DND-41 (cell line): ENCODE results near the gene AP2S1.

Source experiments
- ATAC-seq: fragments of 200-7000 bp; cut with Tn5 transposase; 3 replicates; pipeline ENCODE4 v1.9.1; 2021; ENCODE audit warnings: low read depth; ENCODE audit not compliant: insufficient read depth
- DNase-seq: peaks from one replicate; pipeline ENCODE4 v3.0.0-alpha.2; 2020
- H2AFZ ChIP-seq: 2 replicates; pipeline ENCODE4 v1.6.0; 2012; ENCODE audit warnings: low read depth, low read length
- H3K27ac ChIP-seq: 2 replicates; pipeline ENCODE4 v1.5.1; 2012; ENCODE audit warnings: low read length, inconsistent platforms
- H3K27me3 ChIP-seq: fragments of 200-600 bp; sonication (generic); 2 replicates; pipeline ENCODE4 v1.6.0; 2012; ENCODE audit warnings: low read length, mild to moderate bottlenecking, inconsistent platforms; ENCODE audit not compliant: insufficient read depth, poor library complexity
- H3K36me3 ChIP-seq: 2 replicates; pipeline ENCODE4 v1.5.1; 2012; ENCODE audit warnings: low read length, inconsistent platforms; ENCODE audit not compliant: insufficient read depth
- H3K4me1 ChIP-seq: 2 replicates; pipeline ENCODE4 v1.5.1; 2012; ENCODE audit warnings: mild to moderate bottlenecking, low read length; ENCODE audit not compliant: insufficient read depth
- H3K4me2 ChIP-seq: 2 replicates; pipeline ENCODE4 v1.6.0; 2012; ENCODE audit warnings: mild to moderate bottlenecking, moderate library complexity, low read length, inconsistent platforms; ENCODE audit not compliant: insufficient read depth
- H3K4me3 ChIP-seq, 2 experiments: fragments of 200-600 bp in 1 of 2; shearing (Covaris generic) in 1 of 2; 2 replicates each; pipeline ENCODE4 v1.5.1; 2012 to 2016; ENCODE audit warnings: inconsistent platforms in 2 of 2, low read length in 2 of 2, mild to moderate bottlenecking in 2 of 2, low read depth in 1 of 2, moderate library complexity in 1 of 2
- H3K79me2 ChIP-seq: 2 replicates; pipeline ENCODE4 v1.6.0; 2012; ENCODE audit warnings: low read length, inconsistent platforms; ENCODE audit not compliant: insufficient read depth
- H3K9ac ChIP-seq: 2 replicates; pipeline ENCODE4 v1.6.0; 2012; ENCODE audit warnings: low read depth, mild to moderate bottlenecking, inconsistent platforms, low read length, moderate library complexity
- H3K9me3 ChIP-seq: 2 replicates; pipeline ENCODE4 v1.5.1; 2012; ENCODE audit warnings: low read length, moderate library complexity, mild to moderate bottlenecking, inconsistent platforms; ENCODE audit not compliant: insufficient read depth, severe bottlenecking
- H4K20me1 ChIP-seq: 2 replicates; pipeline ENCODE4 v1.6.0; 2012; ENCODE audit warnings: low read length; ENCODE audit not compliant: insufficient read depth
- EZH2 ChIP-seq: IDR thresholded peaks from 3 replicates; pipeline ENCODE4 v1.6.1; 2012; ENCODE audit warnings: borderline replicate concordance, low read depth, mild to moderate bottlenecking, moderate library complexity, low read length, inconsistent platforms; ENCODE audit not compliant: severe bottlenecking
- TF ChIP-seq, protein P1 (sequence below): IDR thresholded peaks from 2 replicates; pipeline ENCODE4 v1.5.1; 2012; ENCODE audit warnings: borderline replicate concordance, low read length, moderate library complexity, mild to moderate bottlenecking; ENCODE audit not compliant: poor library complexity, severe bottlenecking; ENCODE audit errors: extremely low read depth

The AP2S1 gene

GRCh38 chr19:46852830-46853229, 2.2 kb upstream of the AP2S1 start:
- H3K4me3 ChIP-seq: no peak overlapping the region
- no peak for TF ChIP-seq EZH2
- TF ChIP-seq, protein P1, sequence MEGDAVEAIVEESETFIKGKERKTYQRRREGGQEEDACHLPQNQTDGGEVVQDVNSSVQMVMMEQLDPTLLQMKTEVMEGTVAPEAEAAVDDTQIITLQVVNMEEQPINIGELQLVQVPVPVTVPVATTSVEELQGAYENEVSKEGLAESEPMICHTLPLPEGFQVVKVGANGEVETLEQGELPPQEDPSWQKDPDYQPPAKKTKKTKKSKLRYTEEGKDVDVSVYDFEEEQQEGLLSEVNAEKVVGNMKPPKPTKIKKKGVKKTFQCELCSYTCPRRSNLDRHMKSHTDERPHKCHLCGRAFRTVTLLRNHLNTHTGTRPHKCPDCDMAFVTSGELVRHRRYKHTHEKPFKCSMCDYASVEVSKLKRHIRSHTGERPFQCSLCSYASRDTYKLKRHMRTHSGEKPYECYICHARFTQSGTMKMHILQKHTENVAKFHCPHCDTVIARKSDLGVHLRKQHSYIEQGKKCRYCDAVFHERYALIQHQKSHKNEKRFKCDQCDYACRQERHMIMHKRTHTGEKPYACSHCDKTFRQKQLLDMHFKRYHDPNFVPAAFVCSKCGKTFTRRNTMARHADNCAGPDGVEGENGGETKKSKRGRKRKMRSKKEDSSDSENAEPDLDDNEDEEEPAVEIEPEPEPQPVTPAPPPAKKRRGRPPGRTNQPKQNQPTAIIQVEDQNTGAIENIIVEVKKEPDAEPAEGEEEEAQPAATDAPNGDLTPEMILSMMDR: no peak
- DNase-seq (no peak), ATAC-seq (no peak)
- no peak overlapping the region for H2AFZ ChIP-seq
- H3K4me2 ChIP-seq: no peak overlapping the region
- no peak overlapping the region for H3K9ac ChIP-seq
- H4K20me1 ChIP-seq: peaks cover 8% of the 10 kb centered on the region; the same call in 1 of the 2 replicates
- H3K36me3 ChIP-seq: peaks cover 2% of the 10 kb centered on the region
- no peaks in the 10 kb centered on the region for H3K9me3 ChIP-seq
- peaks cover 32% of the 10 kb centered on the region for H3K79me2 ChIP-seq
- H3K27me3 ChIP-seq: no peaks in the 10 kb centered on the region
- H3K4me1 ChIP-seq: peaks cover 31% of the 10 kb centered on the region
- no peak overlapping the region for H3K27ac ChIP-seq

DNA sequence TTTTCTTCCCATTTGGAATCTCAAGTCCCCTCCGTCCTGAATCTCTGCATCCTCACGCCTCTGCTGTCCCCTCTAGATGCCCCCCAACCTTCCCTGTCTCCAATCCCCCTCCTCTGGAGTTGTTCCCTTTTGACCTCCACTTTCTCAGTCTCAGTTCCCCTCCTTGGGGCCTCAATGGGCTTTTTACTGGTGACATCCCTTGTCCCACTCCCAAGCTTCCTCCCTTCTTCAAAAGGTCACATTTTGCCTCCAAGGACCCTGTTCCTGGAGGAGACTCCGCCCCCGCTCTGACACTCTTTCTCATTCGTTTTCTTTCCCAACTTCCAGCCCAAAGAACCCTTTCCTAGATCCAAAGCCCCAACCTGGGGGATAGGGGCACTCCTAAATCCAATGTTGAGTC, 1.0 kb downstream of the AP2S1 start:
- peaks cover 44% of the 10 kb centered on the region for H3K79me2 ChIP-seq
- peak overlapping the region; percentile 78 for H3K27ac ChIP-seq
- peak overlapping the region; percentile 77 for H3K9ac ChIP-seq
- TF ChIP-seq EZH2: no peak
- TF ChIP-seq, protein P1: no peak
- H2AFZ ChIP-seq: no peak overlapping the region; the same call in 1 of the 2 replicates
- peak overlapping the region; percentile 73 to 87 for H3K4me3 ChIP-seq
- peaks cover 14% of the 10 kb centered on the region; the same call in 1 of the 2 replicates for H4K20me1 ChIP-seq
- peaks cover 16% of the 10 kb centered on the region for H3K4me1 ChIP-seq
- peak overlapping the region; percentile 92 for H3K4me2 ChIP-seq
- H3K9me3 ChIP-seq: no peaks in the 10 kb centered on the region
- H3K36me3 ChIP-seq: peaks cover 14% of the 10 kb centered on the region
- ATAC-seq (no peak), DNase-seq (no peak)
- H3K27me3 ChIP-seq: no peaks in the 10 kb centered on the region

DNA sequence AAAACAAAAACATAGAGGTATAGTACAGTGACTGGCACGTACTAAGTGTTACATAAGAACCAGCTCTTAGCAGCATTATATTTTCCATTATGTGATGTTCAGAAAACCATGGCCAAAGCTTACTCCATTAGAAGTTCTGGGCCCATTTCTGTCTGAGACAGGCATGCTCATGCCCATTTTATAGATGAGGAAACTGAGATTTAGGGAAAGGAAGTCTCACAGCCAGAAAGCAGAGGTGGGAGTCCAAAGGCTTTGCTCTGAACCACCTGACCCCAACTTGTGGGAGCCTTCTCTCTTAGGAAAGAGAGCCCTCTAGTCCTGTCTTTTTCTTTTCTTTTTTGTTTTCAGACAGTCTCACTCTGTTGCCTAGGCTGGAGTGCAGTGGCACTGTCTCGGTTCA, 2.3 kb downstream of the AP2S1 start:
- Histone ChIP-seq H3K27ac (no peak overlapping the region), H3K36me3 (peaks cover 24% of the 10 kb centered on the region), H3K9ac (no peak overlapping the region), H2AFZ (no peak overlapping the region), H3K4me3 (no peak overlapping the region), H3K27me3 (no peaks in the 10 kb centered on the region), H3K4me1 (peaks cover 16% of the 10 kb centered on the region), H4K20me1 (peaks cover 14% of the 10 kb centered on the region; the same call in 1 of the 2 replicates), H3K79me2 (peaks cover 44% of the 10 kb centered on the region), H3K4me2 (no peak overlapping the region), H3K9me3 (no peaks in the 10 kb centered on the region)
- TF ChIP-seq EZH2: no peak
- TF ChIP-seq, protein P1: no peak
- no peak for ATAC-seq
- no peak for DNase-seq

DNA sequence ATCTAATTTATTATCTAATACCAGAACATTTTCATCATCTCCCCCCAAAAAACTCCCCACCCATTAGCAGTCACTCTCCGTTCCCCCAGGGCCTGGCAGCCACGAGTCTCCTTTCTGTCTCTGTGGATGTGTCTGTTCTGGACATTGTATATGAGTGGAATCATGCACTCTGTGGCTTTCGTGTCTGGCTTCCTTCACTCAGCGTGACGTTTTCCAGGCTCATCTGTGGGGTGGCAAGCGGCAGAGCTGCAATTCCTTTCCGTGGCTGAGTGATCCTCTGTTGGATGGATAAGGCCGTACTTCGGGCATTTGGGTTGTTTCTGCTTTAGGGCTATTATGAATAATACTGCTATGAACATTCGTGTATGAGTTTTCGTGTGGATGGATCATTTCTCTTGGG, 3.1 kb downstream of the AP2S1 start:
- Histone ChIP-seq H3K9ac (no peak overlapping the region), H3K27ac (no peak overlapping the region), H3K4me2 (no peak overlapping the region), H3K27me3 (no peaks in the 10 kb centered on the region), H3K9me3 (no peaks in the 10 kb centered on the region), H2AFZ (no peak overlapping the region), H3K4me1 (peaks cover 16% of the 10 kb centered on the region), H3K79me2 (peaks cover 44% of the 10 kb centered on the region), H3K4me3 (no peak overlapping the region), H3K36me3 (peaks cover 32% of the 10 kb centered on the region), H4K20me1 (peaks cover 21% of the 10 kb centered on the region)
- TF ChIP-seq, protein P1: no peak
- no peak for TF ChIP-seq EZH2
- DNase-seq (no peak), ATAC-seq (no peak)
